CD4-positive, alpha-beta memory T cell (primary cell): ENCODE data around the gene RAET1G. TPM values are rescaled to one million over a fixed set of nuclear protein-coding genes. Genes with fewer than 3 reads are reported as not detected.
A peak's percentile ranks its signal among the peaks of the same experiment; 100 is the strongest.
"Not testable (repeated sequence)": the region's sequence is repeated elsewhere in the genome, so short reads cannot be mapped to it uniquely, and the experiment has no call there.

ENCODE experiments used
- CTCF ChIA-PET: fragments of 350-600 bp; sonication (Branson Sonifier 250); formaldehyde crosslinking; loops from one replicate; lab custom pipeline; 2021; ENCODE audit warnings: inconsistent platforms; ENCODE audit not compliant: partially characterized antibody; lab: Charles Lee
- POLR2A ChIA-PET: fragments of 350-600 bp; sonication (Branson Sonifier 250); formaldehyde crosslinking; loops from one replicate; lab custom pipeline; 2021; ENCODE audit not compliant: partially characterized antibody; lab: Charles Lee
- DNase-seq, 5 donors: peaks; one replicate each; pipeline versions ENCODE4 v3.0.0 to v3.0.0-alpha.2; 2020 to 2022; ENCODE audit warnings: mixed read lengths in 1 of 5
- H3K27ac ChIP-seq: one replicate; pipeline ENCODE4 v1.7.0; 2013; ENCODE audit warnings: low read depth, low read length
- H3K27me3 ChIP-seq: 2 replicates; pipeline ENCODE4 v1.7.0; 2013; ENCODE audit warnings: mild to moderate bottlenecking, low read length, moderate library complexity; ENCODE audit not compliant: insufficient read depth
- H3K36me3 ChIP-seq: 2 replicates; pipeline ENCODE4 v1.7.0; 2013; ENCODE audit warnings: mild to moderate bottlenecking, low read length, moderate library complexity; ENCODE audit not compliant: insufficient read depth
- H3K4me1 ChIP-seq: 2 replicates; pipeline ENCODE4 v1.7.0; 2013; ENCODE audit warnings: mild to moderate bottlenecking, low read length, moderate library complexity; ENCODE audit not compliant: insufficient read depth
- H3K4me3 ChIP-seq, 2 donors: one replicate each; pipeline ENCODE4 v1.7.0; 2013; ENCODE audit warnings: low read length in 2 of 2, mild to moderate bottlenecking in 1 of 2
- H3K9me3 ChIP-seq, 2 donors: one replicate each; pipeline ENCODE4 v1.7.0; 2013; ENCODE audit warnings: low read length in 2 of 2, control low read depth in 1 of 2; ENCODE audit not compliant: control insufficient read depth in 1 of 2
- H3K27ac Mint-ChIP-seq, 7 donors: one replicate each; pipeline ENCODE4 v1.8.0; 2020 to 2021; ENCODE audit warnings: mixed read lengths in 7 of 7, mild to moderate bottlenecking in 6 of 7, inconsistent platforms in 3 of 7, moderate library complexity in 3 of 7
- H3K27me3 Mint-ChIP-seq, 2 donors: one replicate each; pipeline ENCODE4 v1.8.0; 2020 to 2021; ENCODE audit warnings: mixed read lengths in 2 of 2
- H3K36me3 Mint-ChIP-seq, 2 donors: one replicate each; pipeline ENCODE4 v1.8.0; 2020 to 2021; ENCODE audit warnings: mixed read lengths in 2 of 2, inconsistent platforms in 1 of 2, mild to moderate bottlenecking in 1 of 2
- H3K4me1 Mint-ChIP-seq, 4 donors: one replicate each; pipeline ENCODE4 v1.8.0; 2020 to 2021; ENCODE audit warnings: mixed read lengths in 4 of 4, mild to moderate bottlenecking in 1 of 4
- H3K4me3 Mint-ChIP-seq, 8 donors: one replicate each; pipeline ENCODE4 v1.8.0; 2020 to 2021; ENCODE audit warnings: mixed read lengths in 8 of 8, mild to moderate bottlenecking in 7 of 8, moderate library complexity in 6 of 8, inconsistent platforms in 3 of 8
- H3K9me3 Mint-ChIP-seq, 8 donors: one replicate each; pipeline ENCODE4 v1.8.0; 2020 to 2021; ENCODE audit warnings: mixed read lengths in 8 of 8, mild to moderate bottlenecking in 5 of 8, inconsistent platforms in 3 of 8, moderate library complexity in 1 of 8
- intact Hi-C: fragments of 100-400 bp; cut with micrococcal nuclease; formaldehyde crosslinking; loops from one replicate; pipeline ENCODE4 v1.15.1; 2023
- polyA plus RNA-seq, 2 donors: library from polyadenylated mRNA; unstranded; fragments of 300-500 nt; fragmentation: Illumina TruSeq; gene quantifications; one replicate each; pipeline ENCODE4 v1.2.3, GENCODE V29; 2021
- total RNA-seq, 2 experiments: library from RNA; stranded (reverse); gene quantifications; one replicate each; pipeline ENCODE4 v1.2.3, GENCODE V29; 2021

RAET1G gene
- total and polyA plus RNA-seq, 4 experiments from 2014 or later, result not detected

DNA sequence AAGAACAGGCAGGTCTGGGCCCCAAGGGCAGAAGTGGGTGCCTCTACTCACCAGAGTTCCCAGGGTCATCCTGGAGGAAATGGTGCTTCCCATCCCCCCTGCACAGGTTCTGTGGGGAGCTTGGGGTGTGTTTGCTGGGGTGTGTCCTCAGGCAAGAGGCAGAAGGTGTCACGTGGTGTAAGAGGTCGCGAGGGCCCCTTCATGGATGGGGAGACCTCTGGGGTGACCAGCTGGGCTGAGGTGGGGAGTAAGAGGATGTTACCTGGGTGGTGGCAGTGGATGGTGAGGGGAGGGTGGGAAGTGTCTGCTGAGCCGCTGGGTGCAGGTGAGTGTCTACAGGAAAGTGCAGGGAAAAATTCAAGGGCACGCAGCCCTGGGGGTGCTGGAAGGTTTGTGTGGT lies 830 bp downstream of the RAET1G start:
- intact Hi-C loops, result loop anchor here (2.0 kb wide), 1 partner anchor 57 kb away; the partner anchor contains the start of gene LRP11
- H3K4me1 Mint-ChIP-seq, result peaks cover 11 to 38% (median 21%) of the 10 kb centered on the region in 4 donors
- peaks cover 38% of the 10 kb centered on the region for H3K27me3 ChIP-seq
- H3K9me3 ChIP-seq, H3K9me3 Mint-ChIP-seq, H3K36me3 Mint-ChIP-seq, POLR2A ChIA-PET, CTCF ChIA-PET, H3K27ac ChIP-seq, H3K27ac Mint-ChIP-seq, H3K36me3 ChIP-seq, H3K4me3 ChIP-seq, DNase-seq: not testable (repeated sequence)
- H3K4me3 Mint-ChIP-seq, result peak overlapping the region; percentile 18 to 90 (median 64)
- H3K4me1 ChIP-seq, result peaks cover 29% of the 10 kb centered on the region
- peaks cover 50 to 63% of the 10 kb centered on the region in 2 donors for H3K27me3 Mint-ChIP-seq

DNA sequence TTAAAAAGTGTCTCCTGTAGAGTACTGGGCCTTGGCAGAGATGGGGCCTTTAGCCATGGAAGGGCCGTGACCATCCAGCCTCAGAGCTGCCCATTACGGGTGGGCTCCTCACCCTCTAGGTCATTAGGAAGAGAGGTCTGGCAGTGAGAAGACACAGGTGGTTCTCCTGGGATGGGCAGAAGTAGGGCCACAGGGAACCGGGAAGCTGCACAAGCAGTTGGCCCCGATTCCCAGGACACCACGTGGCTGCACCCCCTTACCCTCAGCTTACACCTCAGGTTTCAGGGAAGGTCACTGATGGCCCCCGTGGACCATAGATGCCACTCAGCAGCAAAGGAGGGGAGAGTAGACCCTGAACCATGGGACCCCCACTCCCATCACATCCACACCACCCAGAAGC lies 1.6 kb downstream of the RAET1G start:
- Histone ChIP-seq H3K27ac (no peak overlapping the region), H3K36me3 (no peaks in the 10 kb centered on the region), H3K4me1 (peaks cover 28% of the 10 kb centered on the region), H3K4me3 (no peak overlapping the region), H3K27me3 (peaks cover 33% of the 10 kb centered on the region), H3K9me3 (no peaks in the 10 kb centered on the region)
- intact Hi-C loops, result no loop called here
- no peaks in the 10 kb centered on the region for H3K9me3 Mint-ChIP-seq
- no peak overlapping the region for H3K27ac Mint-ChIP-seq
- peak overlapping the region in 1 of 8 donors; percentile 67 for H3K4me3 Mint-ChIP-seq
- H3K36me3 Mint-ChIP-seq, result no peaks in the 10 kb centered on the region
- H3K27me3 Mint-ChIP-seq, result peaks cover 47 to 60% of the 10 kb centered on the region in 2 donors
- CTCF ChIA-PET, result no interaction called here
- POLR2A ChIA-PET, result no interaction called here
- DNase-seq, result no peak
- H3K4me1 Mint-ChIP-seq, result peaks cover 11 to 36% (median 20%) of the 10 kb centered on the region in 4 donors

DNA sequence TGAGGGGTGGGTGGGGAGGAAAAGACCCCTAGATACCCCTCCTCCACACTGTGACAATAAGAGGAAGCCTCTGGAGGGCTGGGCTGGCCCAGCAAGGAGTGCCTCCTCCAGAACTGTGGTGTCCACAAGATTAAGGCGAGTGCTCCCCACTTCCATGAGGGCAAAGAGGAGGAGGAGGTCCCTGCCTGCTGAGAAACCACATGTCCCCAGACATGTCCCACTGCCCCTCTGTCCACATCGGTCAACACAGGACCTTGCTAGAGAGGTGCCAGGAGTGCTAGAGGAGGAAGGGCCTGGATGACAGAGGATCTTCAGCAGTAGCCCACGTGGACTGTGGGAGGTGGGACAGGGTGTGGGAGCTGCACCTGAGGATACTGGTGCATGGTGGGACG lies 3.1 kb downstream of the RAET1G start:
- ChIA-PET CTCF (no interaction called here), POLR2A (no interaction called here)
- DNase-seq, result no peak
- no peaks in the 10 kb centered on the region for H3K9me3 Mint-ChIP-seq
- Histone ChIP-seq H3K36me3 (no peaks in the 10 kb centered on the region), H3K4me1 (peaks cover 16% of the 10 kb centered on the region), H3K9me3 (no peaks in the 10 kb centered on the region), H3K27ac (no peak overlapping the region), H3K27me3 (peaks cover 18% of the 10 kb centered on the region), H3K4me3 (no peak overlapping the region)
- intact Hi-C loops, result no loop called here
- H3K4me1 Mint-ChIP-seq, result peaks cover 7 to 24% (median 14%) of the 10 kb centered on the region in 4 donors
- no peaks in the 10 kb centered on the region for H3K36me3 Mint-ChIP-seq
- no peak overlapping the region for H3K4me3 Mint-ChIP-seq
- no peak overlapping the region for H3K27ac Mint-ChIP-seq
- H3K27me3 Mint-ChIP-seq, result peaks cover 38 to 52% of the 10 kb centered on the region in 2 donors

DNA sequence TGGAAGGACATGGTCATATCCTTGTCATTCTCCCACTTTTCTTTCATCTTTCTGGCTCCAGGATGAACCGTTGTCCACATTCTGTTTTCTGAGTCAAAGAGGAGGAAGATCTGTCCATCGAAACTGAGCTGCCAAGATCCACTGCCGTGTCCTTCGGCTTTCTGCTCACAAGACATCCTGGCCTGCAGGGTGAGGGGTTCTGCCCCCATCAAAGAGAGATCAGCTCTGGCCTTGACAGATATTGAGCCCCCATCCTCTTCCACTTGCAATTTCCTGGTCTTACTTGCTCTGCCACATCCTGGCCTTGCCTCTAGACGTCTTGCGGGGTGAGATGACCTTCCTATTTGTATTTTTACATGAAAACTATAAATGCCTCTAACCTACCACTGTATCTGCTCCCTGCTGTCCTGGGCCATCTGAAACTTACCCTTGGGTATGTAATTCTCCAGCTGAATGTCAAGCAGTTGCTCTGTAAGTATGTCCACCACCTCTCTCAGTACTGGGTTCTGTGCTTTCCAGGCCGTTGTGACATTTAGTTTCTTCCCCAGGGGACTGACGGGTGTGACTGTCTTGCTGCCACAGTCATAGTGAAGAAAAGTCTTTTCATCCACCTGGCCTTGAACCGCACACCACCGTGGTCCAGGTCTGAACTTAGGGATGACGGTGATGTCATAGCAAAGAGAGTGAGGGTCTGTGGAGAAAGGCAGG lies 3.6 kb downstream of the RAET1G start:
- H3K27ac Mint-ChIP-seq, H3K4me3 ChIP-seq, H3K36me3 ChIP-seq, H3K4me3 Mint-ChIP-seq, DNase-seq, POLR2A ChIA-PET, intact Hi-C loops, H3K27ac ChIP-seq, CTCF ChIA-PET, H3K36me3 Mint-ChIP-seq, H3K9me3 ChIP-seq, H3K9me3 Mint-ChIP-seq: not testable (repeated sequence)
- Histone ChIP-seq H3K27me3 (peaks cover 14% of the 10 kb centered on the region), H3K4me1 (peaks cover 16% of the 10 kb centered on the region)
- peaks cover 35 to 47% of the 10 kb centered on the region in 2 donors for H3K27me3 Mint-ChIP-seq
- peaks cover 7 to 19% (median 14%) of the 10 kb centered on the region in 4 donors for H3K4me1 Mint-ChIP-seq

DNA sequence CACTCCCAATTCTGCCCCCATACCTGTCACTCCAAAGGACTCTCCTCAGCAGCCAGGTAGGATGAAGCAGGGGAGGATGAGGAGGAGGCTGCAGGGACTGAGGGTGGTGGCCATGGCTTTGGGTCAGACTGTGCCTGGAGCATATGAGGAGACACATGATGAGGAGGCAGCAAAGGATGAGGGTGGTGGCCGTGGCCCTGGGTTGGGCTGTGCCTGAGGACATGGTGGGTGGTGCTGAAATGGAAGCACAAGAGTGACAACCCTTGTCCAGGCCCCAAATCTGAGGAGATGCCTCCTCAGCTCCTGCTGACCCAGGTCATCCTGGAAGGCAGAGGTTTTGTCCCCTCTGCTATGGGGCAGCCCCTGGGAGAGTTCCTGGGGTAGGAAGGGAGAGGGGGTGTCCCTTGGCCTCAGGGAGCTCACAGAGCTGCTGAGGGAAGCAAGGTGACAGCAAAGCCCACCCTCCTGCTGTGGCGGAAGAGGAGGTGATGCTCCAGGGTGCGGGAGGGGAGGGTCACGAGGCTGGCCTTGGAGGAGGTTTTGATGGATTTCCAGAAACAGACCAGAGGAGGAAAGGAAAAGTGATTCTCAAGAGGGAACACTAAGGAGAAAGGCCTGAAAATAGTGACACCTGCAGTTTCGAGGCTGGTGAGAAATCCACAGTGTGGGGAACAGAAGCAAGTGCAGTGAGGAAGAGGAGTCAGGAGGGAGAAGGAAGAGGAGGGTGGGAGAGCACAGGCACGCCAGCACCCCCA lies 4.6 kb downstream of the RAET1G start:
- Histone ChIP-seq H3K27ac (no peak overlapping the region), H3K36me3 (no peaks in the 10 kb centered on the region), H3K4me1 (peaks cover 11% of the 10 kb centered on the region), H3K9me3 (no peaks in the 10 kb centered on the region), H3K4me3 (no peak overlapping the region), H3K27me3 (peaks cover 6% of the 10 kb centered on the region)
- H3K4me3 Mint-ChIP-seq, result no peak overlapping the region
- H3K4me1 Mint-ChIP-seq, result peaks cover 4 to 14% (median 12%) of the 10 kb centered on the region in 4 donors
- DNase-seq, result no peak
- H3K27me3 Mint-ChIP-seq, result peaks cover 33 to 39% of the 10 kb centered on the region in 2 donors
- H3K9me3 Mint-ChIP-seq, result no peaks in the 10 kb centered on the region
- POLR2A ChIA-PET, result no interaction called here
- H3K27ac Mint-ChIP-seq, result no peak overlapping the region
- intact Hi-C loops, result no loop called here
- CTCF ChIA-PET, result no interaction called here
- no peaks in the 10 kb centered on the region for H3K36me3 Mint-ChIP-seq

DNA sequence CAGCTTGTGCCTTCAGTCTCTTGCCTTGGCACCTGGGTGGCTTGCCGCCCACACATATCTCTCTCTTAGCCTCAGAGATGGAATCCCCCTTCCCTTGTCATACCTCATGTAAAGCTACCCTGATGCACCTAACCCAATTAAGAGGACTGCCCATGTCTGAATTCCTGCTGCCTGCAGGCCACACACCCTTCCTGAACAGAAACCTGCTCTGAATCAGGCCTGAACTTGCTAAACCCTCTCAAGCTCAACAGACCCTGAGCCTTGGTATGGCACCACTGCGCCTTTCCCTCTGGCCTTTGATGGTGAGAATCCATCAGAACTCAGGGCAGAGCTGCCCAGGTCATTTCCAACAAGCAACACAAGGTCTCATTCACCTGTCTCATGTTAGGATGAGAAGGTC lies 5.2 kb downstream of the RAET1G start:
- POLR2A ChIA-PET, result no interaction called here
- intact Hi-C loops, result no loop called here

More for the DNA sequence above, 5.2 kb downstream of the RAET1G start:
- DNase-seq, result no peak
- H3K36me3 Mint-ChIP-seq, result no peaks in the 10 kb centered on the region
- Histone ChIP-seq H3K9me3 (no peaks in the 10 kb centered on the region), H3K27ac (no peak overlapping the region), H3K36me3 (no peaks in the 10 kb centered on the region), H3K4me3 (no peak overlapping the region), H3K4me1 (peaks cover 5% of the 10 kb centered on the region), H3K27me3 (peaks cover 6% of the 10 kb centered on the region)
- H3K4me1 Mint-ChIP-seq, result peaks cover 0 to 7% (median 6%) of the 10 kb centered on the region in 4 donors
- H3K4me3 Mint-ChIP-seq, result no peak overlapping the region
- peaks cover 27 to 34% of the 10 kb centered on the region in 2 donors for H3K27me3 Mint-ChIP-seq
- CTCF ChIA-PET, result interaction anchor here (1.4 kb wide), 1 partner anchor 52 kb away, joined by 3 read pairs; no protein-coding TSS in a partner anchor
- H3K27ac Mint-ChIP-seq, result no peak overlapping the region
- no peaks in the 10 kb centered on the region for H3K9me3 Mint-ChIP-seq
